GM21528 (cell line): Measurements from ENCODE around the gene CAPN12.

Experiments
- ATAC-seq: cut with Tn5 transposase; IDR thresholded peaks from one replicate; pipeline ENCODE4 v1.9.1; 2021; ENCODE audit warnings: mild to moderate bottlenecking, moderate library complexity; ENCODE audit not compliant: unreplicated experiment, low FRiP score

CAPN12 gene

DNA sequence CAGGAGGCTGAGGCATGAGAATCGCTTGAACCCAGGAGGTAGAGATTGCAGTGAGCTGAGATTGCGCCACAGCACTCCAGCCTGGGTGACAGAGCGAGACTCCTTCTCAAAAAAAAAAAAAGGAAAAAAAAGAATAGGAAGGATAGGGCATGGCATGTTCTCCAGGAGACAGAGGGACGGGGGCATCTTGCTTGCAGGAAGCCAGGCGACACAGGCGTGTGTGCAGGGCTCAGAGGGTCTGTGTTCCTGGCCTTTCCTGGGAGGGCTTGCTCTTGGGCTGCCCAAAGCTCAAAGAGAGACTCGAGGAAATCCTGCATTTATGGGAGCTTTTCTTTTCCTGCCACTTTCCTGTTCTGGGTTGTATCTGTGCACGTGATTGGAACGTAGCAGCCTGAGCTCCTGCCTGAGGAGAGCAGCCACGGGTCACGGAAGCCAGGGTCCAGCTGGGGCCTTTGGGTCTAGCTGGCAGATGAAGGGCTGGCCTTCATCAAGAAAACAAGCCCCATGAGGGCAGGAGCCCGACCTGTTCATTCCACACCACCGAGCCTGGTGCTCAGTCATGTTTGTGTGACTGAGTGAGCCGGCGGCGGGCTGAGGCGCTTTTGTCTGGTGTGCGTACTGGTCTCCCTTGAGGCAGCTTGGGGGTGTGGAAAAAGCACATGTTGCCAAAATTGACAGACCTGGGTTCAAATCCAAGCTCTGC lies 44.5 kb downstream of the CAPN12 start:
- ATAC-seq: no peak

- no peak for ATAC-seq
Measured at GRCh38 chr19:38699027-38699346, 45.3 kb downstream of the CAPN12 start.

GRCh38 chr19:38698225-38699026 lies 45.8 kb downstream of the CAPN12 start:
- ATAC-seq: no peak

GRCh38 chr19:38697641-38698071 lies 46.6 kb downstream of the CAPN12 start:
- ATAC-seq: no peak

DNA sequence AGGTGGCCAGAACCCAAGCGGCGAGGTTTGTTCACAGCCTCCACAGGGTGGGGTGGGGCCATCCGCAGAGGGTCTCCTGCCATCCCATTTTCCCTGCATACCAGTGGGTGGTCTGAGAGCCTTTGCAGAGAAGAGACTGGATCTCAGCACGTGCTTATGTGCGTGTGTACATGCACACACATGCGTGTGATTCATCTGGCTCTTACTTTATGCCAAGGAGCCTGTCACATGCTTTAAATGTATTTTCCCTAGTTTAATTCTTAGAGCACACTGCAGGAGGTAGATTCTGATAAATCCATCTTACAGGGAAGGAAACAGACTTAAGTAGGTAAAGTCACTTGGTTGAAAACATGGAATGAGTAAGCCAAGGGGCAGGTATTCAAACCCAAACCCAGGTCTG lies 47.1 kb downstream of the CAPN12 start:
- ATAC-seq: no peak

DNA sequence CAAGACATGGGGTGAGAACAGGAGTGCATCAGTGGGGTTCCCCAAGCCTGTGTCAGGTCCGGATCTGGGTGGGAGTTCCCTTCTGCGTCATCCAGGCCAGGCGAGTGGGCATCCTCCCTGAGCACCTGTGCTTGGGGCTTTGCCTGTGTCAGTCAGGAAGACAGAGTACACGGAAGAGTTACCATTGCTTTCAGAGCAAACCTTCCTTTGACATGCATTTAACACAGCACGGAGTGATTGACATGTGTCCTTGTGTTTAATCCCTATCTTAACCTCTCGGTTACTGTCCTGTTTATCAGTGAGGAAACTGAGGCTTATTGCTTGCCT lies 47.6 kb downstream of the CAPN12 start:
- no peak for ATAC-seq

DNA sequence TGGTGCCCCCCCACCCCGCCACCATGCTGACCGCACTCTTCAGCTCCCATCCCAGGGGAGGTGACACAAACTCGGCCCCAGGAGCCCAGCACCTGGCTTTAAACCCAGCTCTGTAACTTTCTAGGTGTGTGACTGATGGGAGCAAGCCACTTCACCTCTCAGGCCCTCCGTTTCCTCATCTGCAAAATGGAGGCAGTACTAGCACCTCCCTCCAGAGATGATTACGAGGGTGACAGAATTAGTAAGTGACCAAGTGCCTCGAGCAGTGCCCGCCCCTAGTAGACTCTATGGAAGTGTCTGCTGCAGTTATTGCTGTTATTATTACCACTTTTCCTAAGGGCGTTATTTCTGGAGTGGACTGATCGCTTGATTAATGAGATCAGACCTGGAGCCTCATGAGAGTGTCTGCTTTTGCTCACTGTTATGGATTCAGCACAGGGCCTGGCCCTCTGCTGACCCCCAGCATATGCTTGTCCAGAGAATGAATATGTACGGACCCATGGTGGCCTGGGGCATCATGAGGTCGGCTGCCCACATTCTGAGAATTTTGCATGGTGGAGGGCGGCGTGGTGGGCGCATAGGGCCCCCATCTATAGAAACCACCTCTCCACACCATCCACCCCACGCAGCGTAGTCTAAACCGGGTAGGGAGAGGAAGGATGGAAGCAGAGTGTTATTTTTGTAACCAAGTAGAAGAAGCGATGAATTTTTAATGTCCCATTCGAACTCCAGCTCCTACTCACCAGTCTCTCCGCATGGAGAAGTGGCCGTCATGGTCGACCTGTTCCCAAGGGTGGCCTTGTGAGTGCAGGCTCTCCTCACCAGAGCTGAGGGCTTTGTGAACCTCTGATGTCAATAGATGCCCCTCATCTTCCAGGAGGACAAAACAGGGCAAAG lies 48.2 kb downstream of the CAPN12 start:
- ATAC-seq: no peak

- no peak for ATAC-seq
Measured at GRCh38 chr19:38695317-38695683, 49.0 kb downstream of the CAPN12 start.

- no peak for ATAC-seq
Measured at GRCh38 chr19:38693380-38694223, 50.7 kb downstream of the CAPN12 start.

DNA sequence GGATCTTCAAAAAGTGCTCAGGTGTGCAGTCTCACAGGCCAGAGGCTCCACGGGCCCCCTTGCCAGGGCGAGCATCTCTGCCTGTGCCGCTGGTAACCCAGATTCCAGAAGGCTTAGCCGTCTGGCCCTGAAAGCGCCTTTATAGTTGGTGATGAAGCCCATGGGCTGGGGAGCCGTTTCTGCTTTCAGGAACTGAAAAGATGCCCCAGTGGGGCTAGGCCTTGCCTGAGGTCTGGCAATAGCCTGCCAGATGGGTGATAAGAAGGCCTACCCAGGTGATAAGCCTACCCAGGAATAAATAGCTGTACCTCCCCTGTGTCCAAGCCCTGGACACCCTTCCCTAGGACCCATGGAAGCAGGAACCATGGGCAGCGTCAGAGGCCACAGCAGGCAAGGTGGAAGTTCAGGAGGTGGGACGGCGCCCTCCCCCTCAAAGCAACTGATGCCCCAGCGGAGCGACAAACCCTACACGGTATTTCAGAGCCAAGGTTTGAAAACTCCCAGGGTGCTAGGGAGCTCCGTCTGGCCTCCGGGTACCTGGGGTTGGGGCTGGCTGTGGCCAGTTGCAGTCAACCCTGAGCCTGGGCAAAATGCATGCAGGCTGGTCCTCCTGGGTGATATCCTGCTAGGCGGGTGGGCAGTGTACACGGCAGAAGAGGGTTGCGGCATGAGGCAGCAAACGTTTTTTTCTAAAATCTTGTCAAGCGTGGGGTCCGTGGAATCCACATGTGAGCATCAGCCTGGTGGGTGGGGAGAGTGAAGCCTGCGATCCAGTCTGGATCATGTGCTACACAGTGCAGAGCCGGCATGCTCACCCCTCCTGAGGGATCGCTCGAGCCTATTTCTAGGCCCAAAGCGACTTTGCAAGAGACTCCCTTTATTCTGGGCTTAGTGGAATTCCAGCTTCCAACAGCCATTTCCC lies 51.6 kb downstream of the CAPN12 start:
- no peak for ATAC-seq

DNA sequence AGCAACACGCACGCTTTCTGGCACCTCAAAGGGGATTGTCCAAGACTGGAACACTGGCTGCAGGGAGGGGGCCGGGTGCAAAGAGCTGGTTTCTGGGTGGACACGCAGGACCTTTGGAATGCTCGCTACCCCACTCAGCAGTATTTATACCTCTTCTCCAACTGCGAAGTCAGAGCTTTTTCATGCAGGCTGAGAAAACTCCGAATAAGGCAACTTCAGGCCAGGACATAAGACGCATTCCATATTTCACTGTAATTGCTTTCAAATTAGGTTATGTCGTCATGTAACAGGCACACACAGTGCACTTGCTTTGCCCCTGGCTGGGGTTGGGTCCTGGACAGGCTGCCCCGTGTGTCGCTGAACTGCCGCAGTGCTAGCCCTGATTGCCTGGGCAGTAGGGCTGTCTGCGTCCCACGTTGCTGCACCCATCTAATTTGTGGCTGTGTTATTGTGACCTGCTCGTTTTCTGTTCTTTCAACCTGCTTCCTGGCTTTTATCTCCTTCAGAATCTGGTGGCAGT lies 52.3 kb downstream of the CAPN12 start:
- ATAC-seq: no peak

GRCh38 chr19:38690832-38691231 lies 53.4 kb downstream of the CAPN12 start:
- ATAC-seq: no peak

DNA sequence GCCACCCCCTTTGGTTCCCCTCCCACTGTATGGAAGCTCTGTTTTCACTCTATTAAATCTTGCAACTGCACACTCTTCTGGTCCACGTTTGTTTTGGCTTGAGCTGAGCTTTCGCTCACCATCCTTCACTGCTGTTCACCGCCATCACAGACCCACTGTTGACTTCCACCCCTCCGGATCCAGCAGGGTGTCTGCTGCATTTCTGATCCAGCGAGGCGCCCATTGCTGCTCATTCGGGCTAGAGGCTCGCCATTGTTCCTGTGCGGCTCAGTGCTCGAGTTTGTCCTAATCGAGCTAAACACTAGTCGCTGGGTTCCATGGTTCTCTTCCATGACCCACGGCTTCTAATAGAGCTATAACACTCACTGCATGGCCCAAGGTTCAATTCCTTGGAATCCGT lies 54.1 kb downstream of the CAPN12 start:
- no peak for ATAC-seq

DNA sequence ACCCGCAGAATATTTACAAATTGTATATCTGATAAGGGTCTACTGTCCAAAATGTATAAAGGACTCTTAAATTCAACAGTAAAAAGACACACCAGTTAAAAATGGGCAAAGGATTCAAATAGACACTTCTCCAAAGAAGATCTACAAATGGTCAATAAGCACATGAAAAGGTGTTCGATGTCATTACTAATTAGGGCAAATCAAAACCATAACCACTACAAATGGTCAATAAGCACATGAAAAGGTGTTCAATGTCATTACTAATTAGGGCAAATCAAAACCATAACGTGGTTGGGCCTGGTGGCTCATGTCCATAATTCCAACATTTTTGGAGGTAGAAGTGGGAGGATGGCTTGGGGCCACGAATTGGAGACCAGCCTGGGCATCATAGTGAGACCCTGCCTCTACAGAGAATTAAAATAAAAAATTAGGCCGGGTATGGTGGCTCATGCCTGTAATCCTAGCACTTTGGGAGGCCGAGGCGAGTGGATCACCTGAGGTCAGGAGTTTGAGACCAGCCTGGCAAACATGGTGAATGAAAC lies 56.4 kb downstream of the CAPN12 start:
- ATAC-seq: no peak

DNA sequence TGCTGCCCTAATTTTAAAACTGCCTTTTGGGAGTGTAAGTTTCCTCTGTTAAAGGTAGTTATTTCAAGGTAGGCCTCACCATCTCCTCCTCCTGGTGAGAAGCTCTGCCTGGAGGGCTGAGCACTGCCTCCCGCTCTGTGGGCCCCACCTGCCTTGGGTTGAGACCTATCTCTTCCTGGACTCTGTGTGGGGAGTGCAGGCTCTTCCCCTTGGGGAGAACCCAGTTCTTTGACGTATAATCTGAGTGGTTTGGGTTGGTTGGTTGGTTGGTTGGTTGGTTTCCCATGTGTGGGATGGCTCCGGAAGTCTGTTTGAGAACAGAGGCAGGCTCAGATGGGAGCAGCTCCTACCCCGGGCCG lies 57.8 kb downstream of the CAPN12 start:
- ATAC-seq: no peak

- ATAC-seq: no peak
Measured at GRCh38 chr19:38685666-38686529, 58.4 kb downstream of the CAPN12 start.

DNA sequence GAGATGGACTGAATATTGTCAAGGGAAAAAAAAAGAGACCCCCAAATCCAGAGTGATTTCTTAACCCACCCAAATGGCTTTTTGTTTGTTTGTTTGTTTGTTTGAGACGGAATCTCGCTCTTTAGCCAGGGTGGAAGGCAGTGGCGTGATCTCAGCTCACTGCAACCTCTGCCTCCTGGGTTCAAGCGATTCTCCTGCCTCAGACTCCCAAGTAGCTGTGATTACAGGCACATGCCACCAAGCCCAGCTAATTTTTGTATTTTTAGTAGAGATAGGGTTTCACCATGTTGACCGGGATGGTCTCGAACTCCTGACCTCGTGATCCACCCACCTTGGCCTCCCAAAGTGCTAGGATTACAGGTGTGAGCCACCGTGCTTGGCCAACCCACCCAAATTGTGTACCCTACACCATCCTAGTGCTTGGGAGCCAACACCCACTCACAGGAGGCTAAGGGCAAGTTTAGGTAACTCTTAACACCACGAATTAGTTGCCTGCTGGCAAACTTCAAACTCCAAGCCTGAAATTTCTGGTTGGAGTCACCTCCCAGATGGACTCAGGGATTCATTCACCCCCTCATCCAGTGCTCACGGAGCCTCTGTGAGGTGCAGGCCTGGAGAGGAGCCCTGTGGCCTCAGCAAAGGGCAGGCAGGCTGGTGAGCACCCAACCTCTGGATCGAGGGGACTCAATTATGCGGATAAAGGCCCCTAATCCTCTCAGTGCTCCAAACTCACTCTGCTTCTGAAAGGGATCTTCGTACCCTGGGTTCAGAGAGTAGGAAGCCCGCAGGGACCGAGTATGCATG lies 59.2 kb downstream of the CAPN12 start:
- ATAC-seq: no peak
